GM19043 (cell line): Measurements from ENCODE around the gene HPS4.
"Not testable (repeated sequence)": the region's sequence is repeated elsewhere in the genome, so short reads cannot be mapped to it uniquely, and the experiment has no call there.

Experiments used
- ATAC-seq: cut with Tn5 transposase; IDR thresholded peaks from one replicate; pipeline ENCODE4 v1.9.1; 2021; ENCODE audit warnings: low read depth; ENCODE audit not compliant: unreplicated experiment

Gene HPS4

DNA sequence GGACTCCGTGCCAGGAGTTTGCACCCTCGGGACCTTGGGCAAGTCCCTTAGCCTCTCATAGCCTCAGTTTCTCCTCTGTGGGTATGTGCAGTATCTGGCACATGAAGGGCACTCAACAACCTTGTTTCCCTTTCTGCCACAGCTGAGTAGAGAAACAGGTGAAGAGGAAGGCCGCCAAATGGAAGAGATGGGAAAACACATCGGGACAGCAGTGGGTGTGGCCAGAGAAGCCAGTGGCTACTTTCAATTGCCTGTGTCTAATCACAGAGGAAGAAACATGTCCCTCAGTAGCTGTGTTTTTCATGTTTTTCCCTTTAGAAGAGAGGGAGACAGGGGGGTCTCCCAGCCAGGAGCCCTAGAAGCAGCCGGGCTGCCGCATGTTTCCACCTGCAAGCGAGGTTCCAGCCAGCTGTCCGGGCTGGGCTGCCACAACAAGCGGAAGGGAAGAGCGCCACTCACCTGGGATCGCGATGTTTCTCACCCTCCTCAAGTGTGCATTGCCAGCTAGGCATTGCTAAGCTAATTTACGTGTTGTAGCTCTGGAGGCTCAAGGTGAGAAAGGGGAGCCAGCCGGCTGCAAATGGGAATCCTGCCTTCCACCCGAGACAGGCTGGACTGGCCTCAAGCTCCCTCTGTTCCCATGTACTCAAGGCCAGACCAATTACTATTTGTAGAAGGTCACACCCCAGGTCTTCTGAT lies 37.9 kb downstream of the HPS4 start:
- ATAC-seq: no peak

DNA sequence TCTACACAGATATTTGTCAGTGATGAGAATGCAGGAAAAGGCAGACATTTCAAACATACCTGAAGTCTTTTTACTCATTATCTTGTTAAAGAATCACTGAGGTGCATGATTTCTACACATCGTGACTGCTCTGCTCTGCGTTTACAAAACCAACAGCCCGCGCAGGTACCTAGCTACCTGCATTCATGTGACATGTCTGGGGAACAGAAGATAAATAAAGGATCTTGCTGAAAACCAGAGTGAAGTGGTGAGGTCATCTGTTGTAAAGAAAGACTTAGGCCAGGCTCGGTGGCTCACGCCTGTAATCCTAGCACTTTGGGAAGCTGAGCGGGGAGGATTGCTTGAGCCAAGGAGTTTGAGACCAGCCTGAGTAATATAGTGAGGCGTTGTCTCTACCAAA lies 38.8 kb downstream of the HPS4 start:
- ATAC-seq: no peak

DNA sequence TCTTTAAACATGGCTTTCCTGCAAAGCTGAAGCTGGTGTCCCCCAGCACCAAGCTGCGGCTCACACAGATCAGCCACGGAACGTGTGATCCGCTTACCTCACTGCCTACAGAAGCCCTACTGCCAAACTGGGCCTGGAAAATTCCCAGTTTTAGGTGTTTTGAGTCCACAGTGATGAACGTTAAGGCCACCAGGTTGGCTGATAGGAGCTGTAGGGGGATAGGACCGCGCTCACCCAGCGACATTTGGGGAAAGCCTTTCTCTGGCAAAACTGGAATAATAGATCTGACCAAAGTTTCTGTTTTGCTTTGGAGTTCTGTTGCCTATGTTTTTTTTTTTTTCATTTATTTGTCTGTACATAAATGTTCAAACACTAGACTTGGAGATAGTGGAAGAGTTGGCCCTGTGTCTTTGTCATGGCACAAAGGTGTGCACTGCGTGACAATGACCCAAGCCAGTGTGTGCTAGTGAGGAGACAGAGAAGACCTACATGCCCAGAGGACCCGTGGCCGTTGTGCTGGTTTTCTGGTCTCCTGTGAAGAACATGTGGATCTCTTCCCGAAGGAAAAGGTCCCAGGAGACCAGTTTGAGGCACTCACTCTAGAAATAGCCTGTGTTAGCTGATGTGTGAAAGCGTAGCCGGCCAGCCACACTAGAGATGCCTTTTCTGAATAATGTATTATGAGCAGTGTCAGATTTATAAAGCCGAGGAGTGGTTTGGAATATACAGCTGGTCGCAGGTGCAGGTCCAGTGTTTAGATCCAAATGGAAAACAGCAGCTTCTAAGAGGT lies 39.5 kb downstream of the HPS4 start:
- no peak for ATAC-seq

DNA sequence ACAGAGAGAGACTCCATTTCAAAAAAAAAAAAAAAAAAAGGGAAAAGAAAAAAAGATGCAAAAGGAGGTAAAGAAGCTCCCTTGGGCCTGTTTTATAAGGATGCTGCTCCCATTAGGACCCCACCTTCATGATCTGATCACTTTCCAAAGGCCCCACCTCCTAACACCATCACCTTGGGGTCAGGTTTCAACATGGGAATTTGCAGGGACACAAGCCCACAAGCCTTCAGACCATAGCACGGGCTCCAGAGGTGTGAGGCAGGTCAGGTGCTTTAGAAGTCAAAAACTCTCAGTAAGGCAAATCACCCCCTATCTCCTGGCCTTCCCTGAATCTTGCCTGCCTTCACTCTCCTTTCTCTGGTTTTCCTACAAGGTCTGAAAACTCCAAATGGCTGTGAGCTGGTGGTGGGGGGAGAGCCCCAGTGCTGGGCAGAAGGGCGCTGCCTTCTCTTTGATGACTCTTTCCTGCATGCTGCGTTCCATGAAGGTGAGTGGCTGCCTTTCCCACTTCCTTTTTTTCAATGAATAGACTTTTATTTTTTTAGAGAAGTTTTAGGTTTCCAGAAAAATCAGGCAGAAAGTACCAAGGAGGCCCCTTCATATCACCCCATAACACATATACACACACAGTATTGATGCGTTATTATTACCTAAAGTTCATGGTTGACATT lies 41.4 kb downstream of the HPS4 start:
- ATAC-seq: no peak

DNA sequence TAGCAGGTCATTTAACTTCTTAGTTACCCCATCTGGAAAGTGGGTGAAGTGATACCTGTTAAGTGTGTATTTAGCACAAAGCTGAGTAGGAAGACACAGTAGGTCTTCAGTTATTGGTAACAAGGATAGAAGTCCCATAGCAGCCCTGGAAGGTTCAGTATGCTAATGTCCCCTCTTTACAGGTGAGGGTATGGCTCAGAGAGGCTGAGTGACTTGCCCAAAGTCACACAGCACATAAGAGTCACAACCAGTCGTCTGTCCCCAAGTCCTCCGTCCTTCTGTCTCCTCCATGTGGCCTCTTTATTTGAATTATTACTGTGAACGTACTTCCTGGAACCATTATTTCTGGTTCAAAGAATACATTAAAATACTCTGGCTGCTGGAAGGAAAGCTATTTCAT lies 44.0 kb downstream of the HPS4 start:
- no peak for ATAC-seq

DNA sequence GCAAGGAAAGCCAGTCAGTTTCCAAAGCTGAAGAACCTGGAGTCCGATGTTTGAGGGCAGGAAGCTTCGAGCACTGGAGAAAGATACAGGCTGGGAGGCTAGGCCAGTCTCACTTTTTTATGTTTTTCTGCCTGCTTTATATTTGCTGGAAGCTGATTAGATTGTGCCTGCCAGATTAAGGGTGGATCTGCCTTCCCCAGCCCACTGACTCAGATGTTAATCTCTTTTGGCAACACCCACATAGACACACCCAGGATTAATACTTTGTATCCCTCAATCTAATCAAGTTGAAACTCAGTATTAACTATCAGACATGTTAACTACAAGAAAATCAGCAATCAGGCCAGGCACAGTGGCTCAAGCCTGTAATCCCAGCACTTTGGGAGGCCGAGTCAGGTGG lies 44.8 kb downstream of the HPS4 start:
- ATAC-seq: not testable (repeated sequence)

DNA sequence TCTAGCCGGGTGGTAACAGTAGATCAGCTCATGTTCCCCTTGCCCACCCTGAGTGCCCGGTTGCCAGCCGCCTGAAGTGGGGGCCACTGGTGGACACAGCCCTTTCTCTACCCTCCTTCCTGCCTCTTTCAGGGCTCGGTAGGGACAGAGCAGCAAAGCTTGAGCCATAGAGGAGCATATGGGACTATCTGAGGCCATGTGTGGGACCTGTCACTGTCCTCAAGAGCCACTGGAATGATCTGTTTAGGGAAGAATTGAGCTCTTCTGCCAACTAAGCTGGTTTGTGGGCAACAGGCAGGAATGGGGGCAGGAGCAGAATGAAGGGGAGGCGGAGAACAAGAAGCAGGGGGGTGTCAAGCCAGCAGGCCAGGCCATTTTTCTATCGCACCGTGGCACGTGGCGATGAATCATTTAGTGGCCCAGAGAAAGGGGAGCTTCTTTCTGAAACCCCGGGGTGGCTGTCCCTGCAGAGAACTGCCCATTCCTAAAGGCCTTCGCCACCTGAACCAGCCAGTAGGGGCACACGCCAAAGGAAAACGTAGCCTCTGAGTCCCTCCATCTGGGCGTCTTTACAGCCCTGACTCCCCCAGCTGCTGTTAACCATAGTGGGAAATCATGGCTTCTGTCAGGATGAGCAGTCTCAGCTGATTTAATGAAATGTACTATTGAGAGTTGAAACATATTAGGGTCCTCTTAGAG lies 45.7 kb downstream of the HPS4 start:
- no peak for ATAC-seq

DNA sequence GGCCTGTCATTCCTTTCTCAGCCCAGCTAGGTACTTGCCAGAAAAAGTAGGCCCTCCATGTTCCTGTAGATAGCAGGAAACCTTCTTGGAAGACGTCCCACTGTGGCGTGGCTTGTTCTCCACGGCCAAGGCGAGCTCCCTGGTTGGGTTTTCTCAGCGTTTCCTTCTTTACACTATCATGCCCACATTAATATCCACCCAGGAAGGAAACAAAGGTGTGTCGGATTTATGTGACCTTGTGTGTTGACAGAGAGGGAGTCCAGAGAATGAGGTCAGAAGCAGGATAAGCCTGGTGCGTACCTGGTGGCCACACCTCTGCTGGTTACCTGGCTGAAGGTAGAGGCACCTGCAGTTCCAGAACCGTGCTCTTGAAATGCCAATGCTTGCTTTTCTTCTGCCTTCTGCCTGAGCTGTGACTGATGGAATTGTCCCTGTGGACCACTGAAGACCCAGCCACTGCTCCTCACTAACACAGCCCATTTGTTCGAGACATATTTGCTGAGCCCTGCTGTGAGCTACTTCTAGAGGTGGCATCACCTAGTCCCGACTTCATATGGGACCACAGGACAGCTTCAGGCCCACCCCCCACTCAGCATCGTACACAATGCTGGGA lies 46.6 kb downstream of the HPS4 start:
- no peak for ATAC-seq

DNA sequence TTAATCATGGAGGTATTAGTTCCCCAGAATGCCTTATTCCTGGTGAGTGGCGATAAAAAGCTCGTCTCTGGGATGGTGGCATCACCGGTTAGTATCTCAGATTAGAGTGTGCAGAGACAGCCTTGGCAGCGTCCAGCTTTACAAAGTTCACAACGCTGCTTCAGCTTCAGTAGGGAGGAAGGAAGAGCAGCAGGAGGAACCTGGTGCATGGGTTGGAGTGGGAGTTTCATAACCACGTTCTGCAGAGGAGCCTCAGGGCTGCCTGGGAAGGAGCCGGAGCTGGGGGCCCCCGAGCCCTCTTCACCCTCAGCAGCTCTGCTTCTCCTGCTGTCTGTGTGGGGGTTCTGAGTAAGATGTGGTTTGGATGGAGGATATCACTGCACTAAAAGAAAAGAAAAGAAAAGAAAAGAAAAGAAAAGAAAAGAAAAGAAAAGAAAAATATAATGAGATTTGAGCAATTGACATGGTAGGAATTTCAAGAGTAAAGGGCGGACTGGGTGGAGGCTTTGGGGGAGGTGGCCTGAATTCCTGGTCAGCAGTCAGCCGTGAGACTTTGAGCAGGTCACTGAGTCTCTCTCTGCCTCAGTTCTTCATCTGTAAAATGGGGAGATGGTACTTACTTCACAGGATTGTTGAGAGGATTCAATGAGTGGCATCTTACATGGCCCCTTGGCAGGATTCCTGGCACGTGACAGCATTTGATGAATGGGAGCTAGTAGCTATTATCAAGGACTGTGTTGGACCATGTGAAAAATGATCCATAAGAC lies 48.1 kb downstream of the HPS4 start:
- ATAC-seq: no peak

DNA sequence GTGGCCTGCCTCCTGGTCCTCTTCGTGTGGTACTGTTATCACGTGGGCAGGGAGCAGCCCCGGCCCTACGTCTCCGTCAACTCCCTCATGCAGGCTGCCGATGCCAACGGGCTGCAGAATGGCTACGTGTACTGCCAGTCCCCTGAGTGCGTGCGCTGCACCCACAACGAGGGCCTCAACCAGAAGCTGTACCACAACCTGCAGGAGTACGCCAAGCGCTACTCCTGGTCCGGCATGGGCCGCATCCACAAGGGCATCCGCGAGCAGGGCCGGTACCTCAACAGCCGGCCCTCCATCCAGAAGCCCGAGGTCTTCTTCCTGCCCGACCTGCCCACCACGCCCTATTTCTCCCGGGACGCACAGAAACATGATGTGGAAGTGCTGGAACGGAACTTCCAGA lies 49.8 kb downstream of the HPS4 start:
- no peak for ATAC-seq

DNA sequence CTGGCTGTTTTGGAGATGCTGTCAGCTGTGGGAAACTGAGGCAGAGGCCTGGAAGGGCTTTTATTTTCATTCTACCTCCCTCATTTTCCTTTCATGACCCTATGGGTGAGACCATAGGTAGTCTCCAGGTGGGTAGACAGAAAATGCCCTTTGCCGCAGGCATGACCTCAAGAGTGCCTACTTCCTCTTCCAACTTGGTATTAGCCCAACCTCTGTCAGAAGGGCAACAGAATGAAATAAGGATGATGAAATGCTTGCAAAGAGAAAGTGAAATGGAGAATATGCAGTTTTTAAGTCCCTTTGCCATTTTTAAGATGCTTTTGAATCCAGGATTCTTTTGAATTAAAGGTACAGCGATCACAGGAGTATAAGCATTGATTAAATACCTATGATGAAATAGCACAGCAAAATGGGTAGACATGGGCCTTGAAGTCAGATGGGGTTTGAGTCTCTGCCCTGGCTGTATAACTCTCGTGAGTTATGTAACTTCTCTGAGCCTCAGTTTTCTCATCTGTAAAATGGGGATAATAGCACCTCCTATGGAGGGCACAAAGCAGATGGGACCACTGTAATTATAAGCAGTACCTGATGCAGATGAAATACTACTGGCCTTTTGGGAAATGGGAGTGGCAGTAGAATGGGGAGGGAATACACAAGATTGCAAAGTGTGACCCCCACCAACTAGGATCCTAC lies 50.8 kb downstream of the HPS4 start:
- no peak for ATAC-seq

DNA sequence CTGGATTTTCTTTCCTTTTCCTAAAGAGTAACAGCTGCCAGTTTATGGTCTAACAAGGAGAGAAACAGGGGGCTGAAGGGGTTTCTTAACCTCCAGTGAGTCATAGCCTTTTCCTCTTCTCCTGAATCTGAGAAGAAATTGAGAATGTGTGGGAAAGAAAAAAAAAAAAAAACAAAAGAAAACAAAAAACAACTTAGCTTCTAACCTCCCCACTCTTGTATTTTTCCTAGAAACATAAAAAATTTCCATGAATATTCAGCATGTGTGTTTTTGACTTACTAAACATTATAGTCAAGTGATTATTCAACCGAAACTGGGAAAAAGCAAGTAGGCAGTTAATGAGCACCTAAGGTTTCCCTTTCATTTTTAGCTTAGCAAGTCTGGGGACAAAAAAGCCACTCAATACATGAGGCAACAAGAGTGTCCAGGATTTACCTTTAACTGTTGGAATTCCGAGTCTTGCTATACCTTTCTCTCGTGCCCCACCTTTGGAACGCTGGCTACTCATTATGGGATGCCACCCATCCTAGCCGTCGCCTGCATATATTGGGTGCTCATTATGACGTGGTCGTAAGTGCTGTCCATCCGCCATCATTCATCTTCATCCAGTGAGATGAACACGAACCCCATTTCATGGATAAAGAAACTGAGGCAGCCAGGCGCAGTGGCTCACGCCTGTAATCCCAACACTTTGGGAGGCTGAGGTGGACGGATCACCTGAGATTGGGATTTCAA lies 52.2 kb downstream of the HPS4 start:
- no peak for ATAC-seq

DNA sequence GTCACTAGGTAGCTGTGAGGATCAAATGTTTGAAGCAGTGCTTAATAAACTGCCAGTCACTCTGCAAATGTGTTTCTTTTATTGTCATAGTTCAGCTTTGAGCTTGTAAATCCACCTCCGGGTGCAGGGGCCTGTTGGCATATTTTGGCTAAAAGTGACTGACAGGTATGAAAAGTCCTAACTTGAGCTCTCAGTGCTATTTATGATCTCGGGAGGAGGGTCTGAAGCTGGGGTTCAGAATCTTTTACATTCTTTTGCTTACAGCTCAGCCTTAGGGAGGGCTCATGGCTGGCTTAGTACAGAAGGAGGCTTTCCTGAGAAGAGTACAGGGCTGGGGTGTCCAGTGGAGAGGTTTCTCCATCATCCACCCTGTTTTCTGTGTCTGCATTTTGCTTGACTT lies 53.0 kb downstream of the HPS4 start:
- ATAC-seq: no peak

DNA sequence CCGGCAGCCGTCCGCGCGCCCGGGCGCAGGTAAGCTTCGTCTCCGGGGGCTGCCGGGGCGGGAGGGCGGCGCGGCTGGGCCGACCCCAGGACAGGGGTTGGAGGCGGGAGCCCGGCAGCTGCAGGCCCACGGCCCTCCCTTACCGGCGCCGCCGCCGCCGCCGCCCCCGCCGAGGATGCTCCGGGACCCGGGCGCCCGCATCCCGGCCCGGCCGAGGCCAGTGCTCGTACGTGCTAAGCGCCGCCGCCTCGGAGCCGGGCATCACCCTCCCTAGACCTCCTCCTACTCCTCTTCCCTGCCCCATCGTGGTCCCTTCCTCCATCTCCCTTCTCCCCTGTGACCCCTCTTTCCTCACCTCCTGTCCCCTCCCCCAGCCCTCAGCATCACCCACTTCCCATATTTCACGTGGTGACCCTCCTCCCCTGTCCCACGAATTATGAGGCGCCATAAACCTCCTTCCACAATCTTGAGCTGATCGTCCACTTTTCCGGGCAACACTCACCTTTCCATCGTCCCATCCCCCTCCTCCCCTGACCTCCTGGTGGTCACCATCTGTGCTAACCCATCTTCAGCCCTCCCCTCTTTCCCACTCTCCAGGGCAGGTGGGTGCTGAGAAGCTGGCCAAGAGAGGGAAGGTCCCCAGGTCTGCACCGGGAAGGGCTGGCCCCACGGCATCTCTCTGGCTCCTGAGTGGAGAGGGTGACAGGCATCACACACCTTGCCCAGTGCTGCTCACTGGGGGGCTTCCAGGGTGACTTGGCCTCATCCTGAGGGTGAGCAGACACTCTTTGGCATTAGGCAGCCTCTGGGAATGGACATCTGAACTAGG lies 53.9 kb downstream of the HPS4 start:
- ATAC-seq: peak; percentile 20

DNA sequence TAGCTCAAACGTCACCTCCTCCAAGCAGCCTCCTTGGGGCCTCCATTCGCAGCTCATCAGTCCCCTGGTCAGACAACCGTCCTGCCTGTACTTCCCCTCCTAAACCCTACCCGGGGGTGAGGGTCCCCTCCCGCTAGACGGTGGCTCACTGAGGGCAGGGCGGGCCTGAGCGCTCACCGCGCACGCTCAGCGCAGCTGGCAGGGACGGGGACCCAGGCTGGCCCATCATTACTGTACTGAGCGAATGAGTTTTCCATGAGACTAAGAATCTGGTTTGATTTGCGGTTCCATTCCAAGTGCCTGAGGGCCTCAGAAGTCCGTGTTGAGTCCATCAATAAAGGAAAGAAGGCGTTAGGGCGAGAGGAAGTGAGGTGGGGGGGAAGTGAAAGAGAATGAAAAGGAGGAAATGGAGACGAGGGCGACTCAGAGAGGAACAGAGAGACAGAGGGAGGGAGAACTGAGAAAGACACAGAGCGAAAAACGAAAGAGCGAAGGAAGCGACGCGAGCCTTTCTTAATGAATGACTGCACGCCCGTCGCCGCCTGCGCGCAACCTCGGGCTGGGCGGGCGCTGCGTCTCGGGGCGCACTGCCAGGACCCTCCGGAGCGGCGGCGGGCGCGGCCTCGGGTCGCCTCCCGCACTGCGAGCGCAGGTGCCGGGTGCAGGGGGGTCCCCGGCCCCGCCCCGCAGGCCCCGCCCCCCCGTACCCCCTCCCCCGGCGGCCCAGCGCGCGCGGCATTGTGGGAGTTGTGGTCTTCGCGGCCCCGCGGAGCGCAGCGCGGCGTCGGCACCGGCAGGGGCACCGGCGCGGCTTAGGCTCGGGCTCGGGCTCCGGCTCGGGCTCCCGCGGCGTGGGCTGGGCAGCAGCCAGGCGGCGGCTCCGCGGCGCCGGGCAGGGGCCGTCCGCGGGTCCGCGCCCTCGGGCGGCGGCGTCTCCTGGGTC lies 54.8 kb downstream of the HPS4 start, which contains the start of gene ASPHD2:
ASPHD2 (plus strand) TSS at position 746 of the 943 bp plus-strand sequence. CDS start 4,356 bp downstream, outside the sequence.
- peak; percentile 68 for ATAC-seq

DNA sequence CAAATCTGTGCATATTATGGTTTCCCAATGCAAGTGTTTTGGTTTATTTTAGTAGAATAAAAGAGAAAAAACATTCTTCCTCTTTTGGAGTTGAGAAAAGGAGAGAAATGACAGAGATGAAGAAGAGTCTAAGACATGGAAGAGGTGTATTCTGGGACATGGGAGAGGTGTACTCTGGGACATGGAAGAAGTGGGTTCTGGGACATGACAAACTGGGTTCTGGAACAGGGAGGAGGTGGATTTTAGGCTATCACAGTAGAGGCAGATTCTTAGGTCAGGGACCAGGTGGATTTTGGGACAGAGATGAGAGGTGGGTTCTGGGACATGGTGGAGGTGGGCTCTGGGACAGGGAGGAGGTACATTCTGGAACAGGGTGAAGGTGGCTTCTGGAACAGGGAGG lies 56.7 kb downstream of the HPS4 start:
- ATAC-seq: no peak

DNA sequence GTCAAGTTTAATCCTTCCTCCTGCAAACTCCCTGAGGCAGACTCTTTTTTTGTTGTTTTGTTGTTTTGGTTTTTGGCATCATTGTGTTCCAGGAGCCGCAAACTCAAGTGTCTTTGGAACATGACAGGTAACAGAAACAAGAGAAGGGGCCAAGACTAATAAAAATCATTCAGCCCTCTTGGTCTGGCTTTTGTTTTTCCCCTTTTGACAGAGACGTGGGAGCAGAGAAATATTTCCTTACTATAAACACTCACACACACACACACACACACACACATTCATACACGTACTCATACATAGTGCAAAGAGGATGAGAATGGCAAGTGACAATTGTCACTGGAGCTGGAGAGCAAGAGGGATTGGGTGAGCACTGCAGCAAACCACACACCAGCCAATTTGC lies 65.0 kb downstream of the HPS4 start:
- no peak for ATAC-seq
